Activated gamma-delta T cell treated with anti-CD3 and anti-CD28 coated beads, Interleukin-2, amount 50 U/mL, for 16 hours (primary cell): ENCODE data around the gene EBPL.
A peak's percentile ranks its signal among the peaks of the same experiment; 100 is the strongest.
"Not testable (repeated sequence)": the region's sequence is repeated elsewhere in the genome, so short reads cannot be mapped to it uniquely, and the experiment has no call there.

Source experiments
- DNase-seq: peaks from one replicate; pipeline ENCODE4 v3.0.0-alpha.2; 2020; ENCODE audit warnings: low read depth

EBPL gene

GRCh38 chr13:49635599-49636433, 55.5 kb downstream of the EBPL start:
- peak; percentile 10 for DNase-seq

- no peak for DNase-seq
These were observed 57.6 kb downstream of the EBPL start for GRCh38 chr13:49633710-49634109.

- DNase-seq, result no peak
These were observed 59.1 kb downstream of the EBPL start for GRCh38 chr13:49632156-49632555.

- no peak for DNase-seq
These were observed 60.7 kb downstream of the EBPL start for GRCh38 chr13:49630580-49630979.

- no peak for DNase-seq
These were observed 61.3 kb downstream of the EBPL start for GRCh38 chr13:49629947-49630346.

GRCh38 chr13:49629196-49629938, 61.9 kb downstream of the EBPL start:
- no peak for DNase-seq

GRCh38 chr13:49627831-49628652, 63.2 kb downstream of the EBPL start, which contains the start of gene ARL11:
ARL11 (plus strand) TSS chr13:49628507; CDS start chr13:49630448, 1,941 bp downstream.
- DNase-seq, result peak; percentile 13

GRCh38 chr13:49625392-49626079, 65.8 kb downstream of the EBPL start:
- DNase-seq, result no peak

- DNase-seq, result no peak
These were observed 67.1 kb downstream of the EBPL start for GRCh38 chr13:49624229-49624628.

- DNase-seq, result no peak
These were observed 68.9 kb downstream of the EBPL start for GRCh38 chr13:49622174-49622946.

GRCh38 chr13:49620170-49620621, 71.1 kb downstream of the EBPL start:
- DNase-seq, result no peak

GRCh38 chr13:49616676-49617065, 74.6 kb downstream of the EBPL start:
- no peak for DNase-seq

- DNase-seq, result no peak
These were observed 75.2 kb downstream of the EBPL start for GRCh38 chr13:49615836-49616675.

GRCh38 chr13:49612042-49612441, 79.2 kb downstream of the EBPL start:
- not testable (repeated sequence) for DNase-seq
